Liver (tissue), 9 donors: ENCODE data around the gene MEAK7. TPM values are rescaled to one million over a fixed set of nuclear protein-coding genes. Genes with fewer than 3 reads are reported as not detected.

Source experiments
- DNase-seq: peaks from one replicate; pipeline ENCODE4 v3.0.0-alpha.2; 2017; ENCODE audit warnings: low spot score
- H3K27ac ChIP-seq, 2 donors: one replicate each; pipeline ENCODE4 v1.7.0; 2013; ENCODE audit warnings: inconsistent platforms in 2 of 2, low read length in 2 of 2, control low read depth in 1 of 2, low read depth in 1 of 2, mild to moderate bottlenecking in 1 of 2
- H3K27me3 ChIP-seq, 4 donors: one replicate each; pipeline versions ENCODE4 v1.6.1 to v1.7.0; 2013; ENCODE audit warnings: low read length in 3 of 4, inconsistent platforms in 1 of 4, mild to moderate bottlenecking in 1 of 4, moderate library complexity in 1 of 4; ENCODE audit not compliant: control insufficient read depth in 4 of 4, insufficient read depth in 4 of 4
- H3K36me3 ChIP-seq, 4 donors: one replicate each; pipeline versions ENCODE4 v1.6.1 to v1.7.0; 2013; ENCODE audit warnings: low read length in 3 of 4, mild to moderate bottlenecking in 3 of 4, low read depth in 1 of 4, moderate library complexity in 1 of 4; ENCODE audit not compliant: control insufficient read depth in 4 of 4, insufficient read depth in 3 of 4
- H3K4me1 ChIP-seq, 4 donors: one replicate each; pipeline versions ENCODE4 v1.6.1 to v1.7.0; 2013; ENCODE audit warnings: low read length in 3 of 4, mild to moderate bottlenecking in 3 of 4, moderate library complexity in 1 of 4; ENCODE audit not compliant: control insufficient read depth in 4 of 4, insufficient read depth in 4 of 4
- H3K4me3 ChIP-seq, 3 donors: one replicate each; pipeline versions ENCODE4 v1.6.1 to v1.7.0; 2013; ENCODE audit warnings: low read length in 3 of 3, control low read depth in 1 of 3, low read depth in 1 of 3, mild to moderate bottlenecking in 1 of 3
- H3K9ac ChIP-seq, 2 donors: one replicate each; pipeline ENCODE4 v1.7.0; 2013; ENCODE audit warnings: low read length in 2 of 2, mild to moderate bottlenecking in 2 of 2, moderate library complexity in 2 of 2, control low read depth in 1 of 2, low read depth in 1 of 2
- H3K9me3 ChIP-seq, 4 donors: one replicate each; pipeline versions ENCODE4 v1.6.1 to v1.7.0; 2013; ENCODE audit warnings: low read length in 3 of 4; ENCODE audit not compliant: control insufficient read depth in 4 of 4
- EGR1 ChIP-seq, 2 donors: IDR thresholded peaks; 2 replicates each; pipeline ENCODE4 v1.6.1; 2016 to 2018; ENCODE audit warnings: antibody characterized with exemption in 2 of 2, low read depth in 2 of 2
- FOXA1 ChIP-seq: IDR thresholded peaks from 2 replicates; pipeline ENCODE4 v1.6.1; 2016; ENCODE audit warnings: antibody characterized with exemption
- FOXA2 ChIP-seq: IDR thresholded peaks from 2 replicates; pipeline ENCODE4 v1.6.1; 2016; ENCODE audit warnings: antibody characterized with exemption
- GABPA ChIP-seq, 2 donors: IDR thresholded peaks in 1 of 2; conservative IDR thresholded peaks in 1 of 2; 2 replicates each; pipeline ENCODE4 v1.6.1; 2016; ENCODE audit warnings: antibody characterized with exemption in 2 of 2, mild to moderate bottlenecking in 1 of 2, moderate library complexity in 1 of 2
- HNF4A ChIP-seq, 2 donors: conservative IDR thresholded peaks; 2 replicates each; pipeline ENCODE4 v1.6.1; 2016; ENCODE audit warnings: antibody characterized with exemption in 2 of 2, mild to moderate bottlenecking in 2 of 2
- HNF4G ChIP-seq: IDR thresholded peaks from 2 replicates; pipeline ENCODE4 v1.6.1; 2016; ENCODE audit warnings: antibody characterized with exemption
- JUND ChIP-seq, 2 donors: IDR thresholded peaks; 2 replicates each; pipeline ENCODE4 v1.6.1; 2016; ENCODE audit warnings: antibody characterized with exemption in 2 of 2
- NR2F2 ChIP-seq: IDR thresholded peaks from 2 replicates; pipeline ENCODE4 v1.6.1; 2016; ENCODE audit warnings: antibody characterized with exemption
- RAD21 ChIP-seq, 2 donors: IDR thresholded peaks; 2 replicates each; pipeline ENCODE4 v1.6.1; 2016; ENCODE audit warnings: antibody characterized with exemption in 2 of 2, mild to moderate bottlenecking in 2 of 2
- RXRA ChIP-seq, 2 donors: IDR thresholded peaks; 2 replicates each; pipeline ENCODE4 v1.6.1; 2017 to 2018; ENCODE audit warnings: antibody characterized with exemption in 2 of 2, mild to moderate bottlenecking in 1 of 2
- SP1 ChIP-seq: IDR thresholded peaks from 2 replicates; pipeline ENCODE4 v1.6.1; 2018; ENCODE audit warnings: antibody characterized with exemption, mild to moderate bottlenecking
- TAF1 ChIP-seq: conservative IDR thresholded peaks from 2 replicates; pipeline ENCODE4 v1.6.1; 2016; ENCODE audit warnings: antibody characterized with exemption, mild to moderate bottlenecking
- YY1 ChIP-seq: IDR thresholded peaks from 2 replicates; pipeline ENCODE4 v1.6.1; 2016; ENCODE audit warnings: antibody characterized with exemption, mild to moderate bottlenecking
- WGBS: extraction: QIAGEN DNeasy Blood & Tissue Kit; methylation state at CpG from one replicate; pipeline ENCODE4 v1.1.7; 2013; 5-methylcytosine and 5-hydroxymethylcytosine counted together
- polyA plus RNA-seq, 2 donors: library from polyadenylated mRNA; stranded (reverse) in 1 of 2; unstranded in 1 of 2; fragments of 200-250 nt in 1 of 2; fragments of >200 nt in 1 of 2; fragmentation: Nextera tagmentation in 1 of 2; extraction: Ambion mirVana in 1 of 2; gene quantifications; one replicate each; pipeline versions ENCODE4 v1.2.1 to v1.2.3, GENCODE V29; 2013 to 2015
- total RNA-seq, 2 donors: library from RNA; depleted of rRNA; stranded (reverse); fragments of >200 nt; gene quantifications; one replicate each; pipeline ENCODE4 v1.2.3, GENCODE V29; 2014
- TF ChIP-seq, protein P1 (sequence below): IDR thresholded peaks from 2 replicates; pipeline ENCODE4 v1.6.1; 2016; ENCODE audit warnings: antibody characterized with exemption
- TF ChIP-seq, protein P2 (sequence below): IDR thresholded peaks from 2 replicates; pipeline ENCODE4 v1.6.1; 2016; ENCODE audit warnings: antibody characterized with exemption
- TF ChIP-seq, protein P3 (sequence below): IDR thresholded peaks from 2 replicates; pipeline ENCODE4 v1.6.1; 2016; ENCODE audit warnings: antibody characterized with exemption, mild to moderate bottlenecking
- TF ChIP-seq, protein P4 (sequence below): IDR thresholded peaks from 2 replicates; pipeline ENCODE4 v1.6.1; 2016; ENCODE audit warnings: antibody characterized with exemption
- TF ChIP-seq, protein P5 (sequence below): fragments of 150-350 bp; IDR thresholded peaks from 2 replicates; pipeline ENCODE4 v1.5.1; 2017; ENCODE audit warnings: improper control_type of control experiment, low read depth, low read length; ENCODE audit not compliant: missing input control
- donor health status: healthy.
- donor health status: healthy.
- donor health status: healthy.
- donor health status: healthy.
- donor health status: healthy.

The MEAK7 gene
- total and polyA plus RNA-seq, 4 donors = 1.3 to 4.0 (median 2.2) TPM

DNA sequence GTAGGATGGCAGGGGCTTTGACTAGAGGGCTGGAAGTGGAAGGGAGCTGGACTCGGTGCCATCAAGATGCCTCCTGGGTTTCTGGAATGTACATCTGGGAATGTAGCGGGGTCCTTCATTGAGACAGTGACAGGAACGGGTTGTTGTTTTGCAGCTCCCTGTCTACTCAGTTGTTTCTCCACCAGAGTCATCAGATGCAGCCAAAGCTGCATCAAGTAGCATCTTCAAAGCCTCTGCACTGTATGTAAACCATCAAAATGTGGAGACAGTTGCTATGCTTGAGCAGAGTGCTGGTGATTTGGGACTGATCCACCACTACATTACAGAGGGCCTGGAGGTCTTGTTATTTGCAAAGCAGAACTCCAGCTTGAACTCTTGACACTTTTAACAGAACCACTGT is 25.1 kb upstream of the MEAK7 start:
- Histone ChIP-seq H3K9ac (no peak overlapping the region), H3K27me3 (no peaks in the 10 kb centered on the region), H3K4me1 (peaks cover 0 to 7% (median 2%) of the 10 kb centered on the region in 4 donors), H3K36me3 (no peaks in the 10 kb centered on the region), H3K9me3 (no peaks in the 10 kb centered on the region), H3K27ac (no peak overlapping the region), H3K4me3 (no peak overlapping the region)
- no peak for DNase-seq
- WGBS = 97% methylated on average over 3 of the region's 3 CpGs
- TF ChIP-seq SP1 (no peak), RAD21 (IDR thresholded peaks at IDR 0.05) (no peak), HNF4G (no peak), FOXA1 (no peak), YY1 (no peak)
- TF ChIP-seq, protein P1, sequence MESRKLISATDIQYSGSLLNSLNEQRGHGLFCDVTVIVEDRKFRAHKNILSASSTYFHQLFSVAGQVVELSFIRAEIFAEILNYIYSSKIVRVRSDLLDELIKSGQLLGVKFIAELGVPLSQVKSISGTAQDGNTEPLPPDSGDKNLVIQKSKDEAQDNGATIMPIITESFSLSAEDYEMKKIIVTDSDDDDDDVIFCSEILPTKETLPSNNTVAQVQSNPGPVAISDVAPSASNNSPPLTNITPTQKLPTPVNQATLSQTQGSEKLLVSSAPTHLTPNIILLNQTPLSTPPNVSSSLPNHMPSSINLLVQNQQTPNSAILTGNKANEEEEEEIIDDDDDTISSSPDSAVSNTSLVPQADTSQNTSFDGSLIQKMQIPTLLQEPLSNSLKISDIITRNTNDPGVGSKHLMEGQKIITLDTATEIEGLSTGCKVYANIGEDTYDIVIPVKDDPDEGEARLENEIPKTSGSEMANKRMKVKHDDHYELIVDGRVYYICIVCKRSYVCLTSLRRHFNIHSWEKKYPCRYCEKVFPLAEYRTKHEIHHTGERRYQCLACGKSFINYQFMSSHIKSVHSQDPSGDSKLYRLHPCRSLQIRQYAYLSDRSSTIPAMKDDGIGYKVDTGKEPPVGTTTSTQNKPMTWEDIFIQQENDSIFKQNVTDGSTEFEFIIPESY = no peak
- TF ChIP-seq, protein P2, sequence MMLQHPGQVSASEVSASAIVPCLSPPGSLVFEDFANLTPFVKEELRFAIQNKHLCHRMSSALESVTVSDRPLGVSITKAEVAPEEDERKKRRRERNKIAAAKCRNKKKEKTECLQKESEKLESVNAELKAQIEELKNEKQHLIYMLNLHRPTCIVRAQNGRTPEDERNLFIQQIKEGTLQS = no peak
- TF ChIP-seq, protein P3, sequence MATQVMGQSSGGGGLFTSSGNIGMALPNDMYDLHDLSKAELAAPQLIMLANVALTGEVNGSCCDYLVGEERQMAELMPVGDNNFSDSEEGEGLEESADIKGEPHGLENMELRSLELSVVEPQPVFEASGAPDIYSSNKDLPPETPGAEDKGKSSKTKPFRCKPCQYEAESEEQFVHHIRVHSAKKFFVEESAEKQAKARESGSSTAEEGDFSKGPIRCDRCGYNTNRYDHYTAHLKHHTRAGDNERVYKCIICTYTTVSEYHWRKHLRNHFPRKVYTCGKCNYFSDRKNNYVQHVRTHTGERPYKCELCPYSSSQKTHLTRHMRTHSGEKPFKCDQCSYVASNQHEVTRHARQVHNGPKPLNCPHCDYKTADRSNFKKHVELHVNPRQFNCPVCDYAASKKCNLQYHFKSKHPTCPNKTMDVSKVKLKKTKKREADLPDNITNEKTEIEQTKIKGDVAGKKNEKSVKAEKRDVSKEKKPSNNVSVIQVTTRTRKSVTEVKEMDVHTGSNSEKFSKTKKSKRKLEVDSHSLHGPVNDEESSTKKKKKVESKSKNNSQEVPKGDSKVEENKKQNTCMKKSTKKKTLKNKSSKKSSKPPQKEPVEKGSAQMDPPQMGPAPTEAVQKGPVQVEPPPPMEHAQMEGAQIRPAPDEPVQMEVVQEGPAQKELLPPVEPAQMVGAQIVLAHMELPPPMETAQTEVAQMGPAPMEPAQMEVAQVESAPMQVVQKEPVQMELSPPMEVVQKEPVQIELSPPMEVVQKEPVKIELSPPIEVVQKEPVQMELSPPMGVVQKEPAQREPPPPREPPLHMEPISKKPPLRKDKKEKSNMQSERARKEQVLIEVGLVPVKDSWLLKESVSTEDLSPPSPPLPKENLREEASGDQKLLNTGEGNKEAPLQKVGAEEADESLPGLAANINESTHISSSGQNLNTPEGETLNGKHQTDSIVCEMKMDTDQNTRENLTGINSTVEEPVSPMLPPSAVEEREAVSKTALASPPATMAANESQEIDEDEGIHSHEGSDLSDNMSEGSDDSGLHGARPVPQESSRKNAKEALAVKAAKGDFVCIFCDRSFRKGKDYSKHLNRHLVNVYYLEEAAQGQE = no peak

DNA sequence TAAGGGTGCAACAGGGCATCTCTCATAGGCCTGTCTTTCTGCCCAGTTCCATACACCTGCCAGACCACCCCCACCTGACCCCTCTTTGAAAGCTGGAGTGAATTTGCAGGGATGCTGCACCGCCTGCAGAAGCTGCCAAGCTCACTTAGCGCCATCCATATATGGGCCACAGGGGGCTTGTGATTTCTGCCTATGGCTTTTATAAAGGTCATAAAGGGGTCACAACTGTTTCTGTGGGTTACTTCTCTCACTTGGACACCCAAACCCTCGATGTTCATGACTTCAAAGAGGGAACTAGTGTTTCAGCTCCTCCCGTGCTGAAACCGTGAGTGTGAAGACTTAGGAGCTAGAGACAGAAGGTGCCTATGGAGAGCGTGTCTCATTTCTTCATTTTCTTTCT is 23.9 kb upstream of the MEAK7 start:
- Histone ChIP-seq H3K4me3 (no peak overlapping the region), H3K36me3 (no peaks in the 10 kb centered on the region), H3K4me1 (peaks cover 0 to 7% (median 2%) of the 10 kb centered on the region in 4 donors), H3K9me3 (no peaks in the 10 kb centered on the region), H3K9ac (no peak overlapping the region), H3K27ac (no peak overlapping the region), H3K27me3 (no peaks in the 10 kb centered on the region)
- 90% methylated on average over 6 of the region's 6 CpGs for WGBS
- no peak for DNase-seq
- TF ChIP-seq RXRA (IDR thresholded peaks at IDR 0.05) (no peak), NR2F2 (no peak), HNF4G (no peak), TAF1 (no peak), GABPA (IDR thresholded peaks at IDR 0.05 in 1 of 2, conservative IDR thresholded peaks at IDR 0.05 in 1 of 2) (no peak), FOXA1 (no peak), RAD21 (IDR thresholded peaks at IDR 0.05) (no peak), JUND (IDR thresholded peaks at IDR 0.05) (no peak), FOXA2 (no peak), HNF4A (conservative IDR thresholded peaks at IDR 0.05) (no peak), YY1 (no peak), SP1 (no peak), EGR1 (IDR thresholded peaks at IDR 0.05; ENCODE audit: low read depth in 2 of 2) (no peak)
- TF ChIP-seq, protein P2 = no peak
- TF ChIP-seq, protein P1 = no peak
- TF ChIP-seq, protein P4, sequence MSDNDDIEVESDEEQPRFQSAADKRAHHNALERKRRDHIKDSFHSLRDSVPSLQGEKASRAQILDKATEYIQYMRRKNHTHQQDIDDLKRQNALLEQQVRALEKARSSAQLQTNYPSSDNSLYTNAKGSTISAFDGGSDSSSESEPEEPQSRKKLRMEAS = no peak
- TF ChIP-seq, protein P5, sequence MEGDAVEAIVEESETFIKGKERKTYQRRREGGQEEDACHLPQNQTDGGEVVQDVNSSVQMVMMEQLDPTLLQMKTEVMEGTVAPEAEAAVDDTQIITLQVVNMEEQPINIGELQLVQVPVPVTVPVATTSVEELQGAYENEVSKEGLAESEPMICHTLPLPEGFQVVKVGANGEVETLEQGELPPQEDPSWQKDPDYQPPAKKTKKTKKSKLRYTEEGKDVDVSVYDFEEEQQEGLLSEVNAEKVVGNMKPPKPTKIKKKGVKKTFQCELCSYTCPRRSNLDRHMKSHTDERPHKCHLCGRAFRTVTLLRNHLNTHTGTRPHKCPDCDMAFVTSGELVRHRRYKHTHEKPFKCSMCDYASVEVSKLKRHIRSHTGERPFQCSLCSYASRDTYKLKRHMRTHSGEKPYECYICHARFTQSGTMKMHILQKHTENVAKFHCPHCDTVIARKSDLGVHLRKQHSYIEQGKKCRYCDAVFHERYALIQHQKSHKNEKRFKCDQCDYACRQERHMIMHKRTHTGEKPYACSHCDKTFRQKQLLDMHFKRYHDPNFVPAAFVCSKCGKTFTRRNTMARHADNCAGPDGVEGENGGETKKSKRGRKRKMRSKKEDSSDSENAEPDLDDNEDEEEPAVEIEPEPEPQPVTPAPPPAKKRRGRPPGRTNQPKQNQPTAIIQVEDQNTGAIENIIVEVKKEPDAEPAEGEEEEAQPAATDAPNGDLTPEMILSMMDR = no peak
- TF ChIP-seq, protein P3 = no peak
